GM12878 (cell line): ENCODE results near the gene NFYA. TPM values are rescaled to one million over a fixed set of nuclear protein-coding genes. Genes with fewer than 3 reads are reported as not detected.

Source experiments
- ATAC-seq: fragments of 200-7000 bp; cut with Tn5 transposase; 3 replicates; pipeline ENCODE4 v1.9.1; 2020; ENCODE audit warnings: mild to moderate bottlenecking, moderate library complexity
- BruUV-seq: library from RNA; stranded (reverse); fragments of 400-500 nt; replicated peaks from 2 replicates; lab custom pipeline; 2021; lab: Mats Ljungman, UMichigan
- CTCF ChIA-PET: fragments of 300-600 bp; sonication (Branson Sonifier 250); formaldehyde crosslinking; extraction: SDS; loops from one replicate; lab custom pipeline; 2021; ENCODE audit warnings: inconsistent platforms; lab: Yijun Ruan, JAX
- POLR2A ChIA-PET: fragments of 350-600 bp; formaldehyde crosslinking; extraction: SDS; loops from one replicate; lab custom pipeline; 2021; ENCODE audit warnings: inconsistent platforms; lab: Charles Lee
- RAD21 ChIA-PET: fragments of 300-600 bp; sonication (Branson Sonifier 250); formaldehyde crosslinking; loops from one replicate; lab custom pipeline; 2023; ENCODE audit warnings: antibody characterized with exemption; ENCODE audit not compliant: unreplicated experiment; lab: Charles Lee
- SMC1A ChIA-PET: fragments of 300-600 bp; sonication (Branson Sonifier 250); formaldehyde crosslinking; loops from one replicate; lab custom pipeline; 2023; ENCODE audit not compliant: unreplicated experiment, uncharacterized antibody; lab: Charles Lee
- DNase-seq: peaks from one replicate; pipeline ENCODE4 v3.0.0-alpha.2; 2011; ENCODE audit warnings: low read depth, low spot score
- FAIRE-seq: peaks from 3 replicates; lab custom pipeline; 2011; peaks lifted over from hg19 to GRCh38; lab: Jason Lieb, UNC
- H2AFZ ChIP-seq: 2 replicates; pipeline ENCODE4 v1.6.0; 2011; ENCODE audit warnings: low read depth, low read length, control low read depth; ENCODE audit not compliant: control insufficient read depth
- H3K27ac ChIP-seq: 2 replicates; pipeline ENCODE4 v1.5.1; 2011; ENCODE audit warnings: control low read depth; ENCODE audit not compliant: control insufficient read depth, insufficient read depth
- H3K27me3 ChIP-seq, 2 experiments: replicated peaks in 1 of 2; 2 replicates each; pipeline versions ENCODE4 v1.6.0 to v1.6.1; 2011; ENCODE audit warnings: low read length in 1 of 2; ENCODE audit not compliant: control insufficient read depth in 2 of 2, insufficient read depth in 2 of 2
- H3K36me3 ChIP-seq, 2 experiments: 2 replicates each; pipeline ENCODE4 v1.5.1; 2011; ENCODE audit warnings: low read length in 1 of 2; ENCODE audit not compliant: control insufficient read depth in 2 of 2, insufficient read depth in 2 of 2
- H3K4me1 ChIP-seq: 2 replicates; pipeline ENCODE4 v1.6.1; 2011; ENCODE audit warnings: mild to moderate bottlenecking, low read length, moderate library complexity, mixed read lengths; ENCODE audit not compliant: control insufficient read depth, insufficient read depth
- H3K4me2 ChIP-seq: 2 replicates; pipeline ENCODE4 v1.6.0; 2011; ENCODE audit warnings: control low read depth; ENCODE audit not compliant: control insufficient read depth, insufficient read depth
- H3K4me3 ChIP-seq: fragments of 200-600 bp; sonication (generic); 2 replicates; pipeline ENCODE4 v1.5.1; 2016
- H3K79me2 ChIP-seq: 2 replicates; pipeline ENCODE4 v1.6.0; 2011; ENCODE audit warnings: low read length; ENCODE audit not compliant: control insufficient read depth, insufficient read depth
- H3K9ac ChIP-seq: 2 replicates; pipeline ENCODE4 v1.8.0; 2011; ENCODE audit warnings: low read length, control low read depth, mixed read lengths; ENCODE audit not compliant: control insufficient read depth, insufficient read depth
- H3K9me3 ChIP-seq: replicated peaks from 3 replicates; pipeline ENCODE4 v1.5.1; 2011; ENCODE audit warnings: mild to moderate bottlenecking, low read length; ENCODE audit not compliant: control insufficient read depth, insufficient read depth
- H4K20me1 ChIP-seq: 2 replicates; pipeline ENCODE4 v1.6.0; 2011; ENCODE audit not compliant: control insufficient read depth, insufficient read depth
- BHLHE40 ChIP-seq, 2 experiments: fragments of 450-650 bp in 1 of 2; IDR thresholded peaks; 2 replicates each; pipeline ENCODE4 v1.6.1; 2011 to 2017; ENCODE audit warnings: low read depth in 2 of 2, borderline replicate concordance in 1 of 2, improper control_type of control experiment in 1 of 2, low read length in 1 of 2, mild to moderate bottlenecking in 1 of 2
- BMI1 ChIP-seq: fragments of 450-650 bp; IDR thresholded peaks from 2 replicates; pipeline ENCODE4 v1.6.1; 2016; ENCODE audit warnings: mild to moderate bottlenecking, moderate library complexity, borderline replicate concordance
- CEBPB ChIP-seq, 2 experiments: fragments of 150-350 bp in 1 of 2; IDR thresholded peaks; 2 replicates each; pipeline ENCODE4 v1.6.1; 2012 to 2014; ENCODE audit warnings: low read depth in 2 of 2, low read length in 2 of 2, borderline replicate concordance in 1 of 2, inconsistent platforms in 1 of 2
- HDGF ChIP-seq: fragments of 450-650 bp; IDR thresholded peaks from 2 replicates; pipeline ENCODE4 v1.6.1; 2016; ENCODE audit warnings: antibody characterized with exemption
- MAX ChIP-seq: IDR thresholded peaks from 2 replicates; pipeline ENCODE4 v1.6.1; 2012; ENCODE audit warnings: low read depth, low read length, improper control_type of control experiment
- MTA3 ChIP-seq: IDR thresholded peaks from 2 replicates; pipeline ENCODE4 v1.6.1; 2012; ENCODE audit warnings: low read length, inconsistent platforms, borderline replicate concordance
- MYC ChIP-seq: IDR thresholded peaks from 2 replicates; pipeline ENCODE4 v1.6.1; 2011; ENCODE audit warnings: mild to moderate bottlenecking, low read length, moderate library complexity, inconsistent platforms; ENCODE audit not compliant: insufficient read depth, insufficient replicate concordance, insufficient read length, severe bottlenecking
- NR2C1 ChIP-seq: fragments of 450-650 bp; IDR thresholded peaks from 2 replicates; pipeline ENCODE4 v1.6.1; 2017; ENCODE audit warnings: antibody characterized with exemption, mild to moderate bottlenecking, moderate library complexity
- POLR2A ChIP-seq: IDR thresholded peaks from 2 replicates; pipeline ENCODE4 v1.6.1; 2011; ENCODE audit warnings: low read depth, mild to moderate bottlenecking, low read length
- POLR2AphosphoS2 ChIP-seq: IDR thresholded peaks from 2 replicates; pipeline ENCODE4 v1.6.1; 2011; ENCODE audit warnings: low read depth, mild to moderate bottlenecking, low read length, improper control_type of control experiment, moderate library complexity
- RAD21 ChIP-seq: IDR thresholded peaks from 2 replicates; pipeline ENCODE4 v1.6.1; 2011; ENCODE audit warnings: mild to moderate bottlenecking, low read depth, low read length, moderate library complexity; ENCODE audit not compliant: insufficient read depth
- RFX5 ChIP-seq: IDR thresholded peaks from 2 replicates; pipeline ENCODE4 v1.6.1; 2011; ENCODE audit warnings: low read depth, low read length, improper control_type of control experiment
- RUNX3 ChIP-seq: IDR thresholded peaks from 2 replicates; pipeline ENCODE4 v1.6.1; 2012; ENCODE audit warnings: low read length, inconsistent platforms
- SIN3A ChIP-seq: IDR thresholded peaks from 2 replicates; pipeline ENCODE4 v1.6.1; 2012; ENCODE audit warnings: low read depth, low read length, improper control_type of control experiment
- TCF12 ChIP-seq: IDR thresholded peaks from 2 replicates; pipeline ENCODE4 v1.6.1; 2011; ENCODE audit warnings: low read depth, mild to moderate bottlenecking, low read length
- WRNIP1 ChIP-seq: IDR thresholded peaks from 2 replicates; pipeline ENCODE4 v1.6.1; 2011; ENCODE audit warnings: low read depth, low read length, improper control_type of control experiment, borderline replicate concordance
- ZNF207 ChIP-seq: fragments of 450-650 bp; IDR thresholded peaks from 2 replicates; pipeline ENCODE4 v1.6.1; 2014; ENCODE audit warnings: antibody characterized with exemption, mild to moderate bottlenecking, borderline replicate concordance
- ZSCAN29 ChIP-seq: fragments of 450-650 bp; IDR thresholded peaks from 2 replicates; pipeline ENCODE4 v1.6.1; 2017; ENCODE audit warnings: mild to moderate bottlenecking, moderate library complexity
- WGBS: methylation state at CpG from one replicate; pipeline ENCODE4 v1.1.6; 2016; ENCODE audit warnings: low lambda C conversion rate; ENCODE audit not compliant: insufficient replicate concordance, insufficient coverage; ENCODE audit errors: missing lambda C conversion rate; 5-methylcytosine and 5-hydroxymethylcytosine counted together
- in situ Hi-C: fragments of 300-500 bp; cut with MboI; formaldehyde crosslinking; loops from 9 replicates; pipeline ENCODE4 v1.14.3; 2018; ENCODE audit warnings: mixed read lengths
- intact Hi-C: fragments of 100-400 bp; cut with micrococcal nuclease; formaldehyde crosslinking; loops from one replicate; pipeline ENCODE4 v1.14.2; 2022; ENCODE audit not compliant: unreplicated experiment
- polyA plus RNA-seq, 11 experiments: library from polyadenylated mRNA; depleted of rRNA in 4 of 11; unstranded in 6 of 11; stranded (reverse) in 5 of 11; fragments of >200 nt; fragmentation: Nextera tagmentation in 4 of 11; fragmentation: Illumina TruSeq in 1 of 11; extraction: Ambion mirVana in 4 of 11; extraction: Trizol in 1 of 11; gene quantifications; 1 replicate in 1 of 11; 2 replicates in 10 of 11; pipeline versions ENCODE4 v1.2.1 to v1.2.3, GENCODE V29; 2011 to 2016; ENCODE audit warnings: inconsistent platforms in 2 of 11, missing spikeins in 2 of 11, low read depth in 1 of 11
- total RNA-seq, 4 experiments: library from RNA; depleted of rRNA in 3 of 4; stranded (reverse); fragments of >200 nt in 3 of 4; fragmentation: Illumina TruSeq in 1 of 4; extraction: Trizol in 1 of 4; gene quantifications; 2 replicates each; pipeline versions ENCODE4 v1.2.1 to v1.2.3, GENCODE V29; 2013 to 2021

The NFYA gene
- total and polyA plus RNA-seq, 10 of the 15 experiments (the other 5 are each of a cell fraction or from before 2014, with no cell fraction given): 6.4 to 36.5 (median 19.1) TPM

- TF ChIP-seq HDGF: no peak
Measured at GRCh38 chr6:41059556-41059955, 13.2 kb upstream of the NFYA start (continued).

GRCh38 chr6:41061196-41061726 lies 11.5 kb upstream of the NFYA start:
- WGBS: 94% methylated on average over 13 of the region's 13 CpGs
- no peaks in the 10 kb centered on the region for H3K27me3 ChIP-seq
- H2AFZ ChIP-seq: no peak overlapping the region
- H3K9ac ChIP-seq: no peak overlapping the region
- H3K4me1 ChIP-seq: no peaks in the 10 kb centered on the region
- POLR2A ChIA-PET: interaction anchor here (0.7 to 1.1 kb wide), 2 partner anchors 9 to 1162 kb away, joined by 3 to 6 read pairs; no protein-coding TSS in a partner anchor
- in situ Hi-C loops: no loop called here
- H3K36me3 ChIP-seq: peaks cover 0 to 7% of the 10 kb centered on the region in 2 experiments; a peak in 2 of 4 replicates
- H3K9me3 ChIP-seq: no peaks in the 10 kb centered on the region
- TF ChIP-seq NR2C1 (no peak), MAX (no peak), MYC (no peak), ZNF207 (no peak), POLR2A (no peak), MTA3 (no peak), SIN3A (no peak), BHLHE40 (IDR thresholded peaks at IDR 0.05; ENCODE audit: borderline replicate concordance in 1 of 2, low read depth in 2 of 2, low read length in 1 of 2) (no peak), CEBPB (IDR thresholded peaks at IDR 0.05; ENCODE audit: borderline replicate concordance in 1 of 2, low read depth in 2 of 2, low read length in 2 of 2) (no peak), BMI1 (no peak), POLR2AphosphoS2 (no peak), ZSCAN29 (no peak), RUNX3 (no peak), WRNIP1 (no peak), TCF12 (no peak), RAD21 (no peak), RFX5 (no peak)
- DNase-seq (no peak), FAIRE-seq (no peak), ATAC-seq (no peak)
- H3K27ac ChIP-seq: no peak overlapping the region
- BruUV-seq: no TSS peak
- H3K4me3 ChIP-seq: no peak overlapping the region
- SMC1A ChIA-PET: no interaction called here
- RAD21 ChIA-PET: no interaction called here
- CTCF ChIA-PET: interaction anchor here (1.1 kb wide), 1 partner anchor 16 kb away, joined by 3 read pairs; no protein-coding TSS in a partner anchor
- no peak overlapping the region for H3K4me2 ChIP-seq
- no peaks in the 10 kb centered on the region for H3K79me2 ChIP-seq
- no peaks in the 10 kb centered on the region for H4K20me1 ChIP-seq
- intact Hi-C loops: no loop called here
